ENCODE data around the gene DEPDC5.

The DEPDC5 gene

GRCh38 chr22:31828739-31829138 is 74.9 kb downstream of the DEPDC5 start:
- no peak for TF ChIP-seq CTCF (IDR thresholded peaks at IDR 0.05; ENCODE audit: control extremely low read depth, extremely low read depth, low read depth, missing control alignments)
- ChIA-PET POLR2A (no interaction called here), CTCF (no interaction called here)
- no peak for DNase-seq (ENCODE audit: extremely low spot score)

- TF ChIP-seq CTCF (IDR thresholded peaks at IDR 0.05; ENCODE audit: control extremely low read depth, extremely low read depth, low read depth, missing control alignments) = no peak
- ChIA-PET CTCF (interaction anchor here (0.8 kb wide), 1 partner anchor 9 kb away, joined by 3 read pairs; no protein-coding TSS in a partner anchor), POLR2A (interaction anchor here (0.5 kb wide), 1 partner anchor 94 kb away, joined by 3 read pairs; no protein-coding TSS in a partner anchor)
- peak; percentile 22 for DNase-seq (ENCODE audit: extremely low spot score)
Observed at GRCh38 chr22:31829505-31829904, 75.7 kb downstream of the DEPDC5 start.

- CTCF ChIA-PET = interaction anchor here (1.1 kb wide), 1 partner anchor 12 kb away, joined by 3 read pairs; no protein-coding TSS in a partner anchor
- no peak for TF ChIP-seq CTCF (IDR thresholded peaks at IDR 0.05; ENCODE audit: control extremely low read depth, extremely low read depth, low read depth, missing control alignments)
- DNase-seq (ENCODE audit: extremely low spot score) = no peak
- POLR2A ChIA-PET = interaction anchor here (0.6 kb wide), 2 partner anchors 28 to 343 kb away, joined by 3 to 5 read pairs; no protein-coding TSS in a partner anchor
Observed at GRCh38 chr22:31830721-31831070, 76.9 kb downstream of the DEPDC5 start.

DNA sequence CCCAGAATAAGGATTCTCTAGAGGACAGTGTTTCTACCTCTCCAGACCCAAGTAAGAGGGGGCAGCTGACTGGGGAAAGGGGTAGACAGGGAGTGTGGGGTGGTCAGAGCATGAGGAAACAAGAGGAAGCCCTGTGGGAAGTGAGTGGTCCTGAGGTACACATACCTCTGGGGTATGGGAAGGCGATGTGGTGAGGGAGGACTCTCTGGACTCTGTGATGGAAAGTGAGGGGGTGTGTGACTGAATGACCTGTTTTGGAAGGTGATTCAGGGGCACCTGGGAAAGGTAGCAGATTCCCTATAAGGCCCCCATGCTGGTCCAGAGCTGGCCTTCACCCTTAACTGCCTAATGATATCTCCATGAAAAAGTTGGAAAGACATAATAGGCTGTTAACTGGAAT is 80.1 kb downstream of the DEPDC5 start:
- TF ChIP-seq CTCF (IDR thresholded peaks at IDR 0.05; ENCODE audit: control extremely low read depth, extremely low read depth, low read depth, missing control alignments) = no peak
- DNase-seq (ENCODE audit: extremely low spot score) = no peak
- CTCF ChIA-PET = interaction anchor here (1.2 to 1.3 kb wide), 3 partner anchors 8 to 29 kb away, joined by 3 read pairs; no protein-coding TSS in a partner anchor
- POLR2A ChIA-PET = no interaction called here

- POLR2A ChIA-PET = no interaction called here
- CTCF ChIA-PET = interaction anchor here (0.8 to 1.6 kb wide), 4 partner anchors 11 to 23 kb away, joined by 3 to 4 read pairs (median 4); no protein-coding TSS in a partner anchor
Observed at GRCh38 chr22:31836010-31836409, 82.2 kb downstream of the DEPDC5 start.

GRCh38 chr22:31838917-31839316 is 85.1 kb downstream of the DEPDC5 start:
- ChIA-PET CTCF (interaction anchor here (0.8 to 1.1 kb wide), 3 partner anchors 9 to 19 kb away, joined by 3 read pairs; no protein-coding TSS in a partner anchor), POLR2A (interaction anchor here (0.6 kb wide), 1 partner anchor 163 kb away, joined by 3 read pairs; no protein-coding TSS in a partner anchor)
- TF ChIP-seq CTCF (IDR thresholded peaks at IDR 0.05; ENCODE audit: control extremely low read depth, extremely low read depth, low read depth, missing control alignments) = no peak
- DNase-seq (ENCODE audit: extremely low spot score) = no peak

More at GRCh38 chr22:31836010-31836409, 82.2 kb downstream of the DEPDC5 start:
- no peak for TF ChIP-seq CTCF (IDR thresholded peaks at IDR 0.05; ENCODE audit: control extremely low read depth, extremely low read depth, low read depth, missing control alignments)
- no peak for DNase-seq (ENCODE audit: extremely low spot score)
